B cell (primary cell): ENCODE measurements around the gene WDFY2.

ENCODE experiments used
- EZH2 ChIP-seq: IDR thresholded peaks from 2 replicates; pipeline ENCODE4 v1.6.1; 2012; ENCODE audit warnings: borderline replicate concordance, low read depth, mild to moderate bottlenecking, moderate library complexity, low read length; ENCODE audit not compliant: insufficient read depth, poor library complexity, severe bottlenecking
- TF ChIP-seq, protein P1 (sequence below): fragments of 200-600 bp; IDR thresholded peaks from one replicate; pipeline ENCODE4 v1.8.0; 2022; ENCODE audit warnings: antibody characterized with exemption, mild to moderate bottlenecking

- no peak for TF ChIP-seq EZH2
- TF ChIP-seq, protein P1, sequence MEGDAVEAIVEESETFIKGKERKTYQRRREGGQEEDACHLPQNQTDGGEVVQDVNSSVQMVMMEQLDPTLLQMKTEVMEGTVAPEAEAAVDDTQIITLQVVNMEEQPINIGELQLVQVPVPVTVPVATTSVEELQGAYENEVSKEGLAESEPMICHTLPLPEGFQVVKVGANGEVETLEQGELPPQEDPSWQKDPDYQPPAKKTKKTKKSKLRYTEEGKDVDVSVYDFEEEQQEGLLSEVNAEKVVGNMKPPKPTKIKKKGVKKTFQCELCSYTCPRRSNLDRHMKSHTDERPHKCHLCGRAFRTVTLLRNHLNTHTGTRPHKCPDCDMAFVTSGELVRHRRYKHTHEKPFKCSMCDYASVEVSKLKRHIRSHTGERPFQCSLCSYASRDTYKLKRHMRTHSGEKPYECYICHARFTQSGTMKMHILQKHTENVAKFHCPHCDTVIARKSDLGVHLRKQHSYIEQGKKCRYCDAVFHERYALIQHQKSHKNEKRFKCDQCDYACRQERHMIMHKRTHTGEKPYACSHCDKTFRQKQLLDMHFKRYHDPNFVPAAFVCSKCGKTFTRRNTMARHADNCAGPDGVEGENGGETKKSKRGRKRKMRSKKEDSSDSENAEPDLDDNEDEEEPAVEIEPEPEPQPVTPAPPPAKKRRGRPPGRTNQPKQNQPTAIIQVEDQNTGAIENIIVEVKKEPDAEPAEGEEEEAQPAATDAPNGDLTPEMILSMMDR: no peak
Observed at GRCh38 chr13:51681037-51681678, 96.9 kb downstream of the WDFY2 start.
